ENCODE measurements around the gene MICAL1.

- TF ChIP-seq CTCF (conservative IDR thresholded peaks at IDR 0.05; ENCODE audit: low read length) (no peak), EZH2phosphoT487 (IDR thresholded peaks at IDR 0.05; ENCODE audit: borderline replicate concordance) (no peak)
Measured at GRCh38 chr6:109475625-109476024, 20.1 kb upstream of the MICAL1 start.

Measured in Loucy (cell line).